ENCODE data around the gene SLIT3. TPM values are rescaled to one million over a fixed set of nuclear protein-coding genes. Genes with fewer than 3 reads are reported as not detected.

The SLIT3 gene
- total RNA-seq, 4 donors from 2014 or later: 46.3 to 89.0 (median 68.0) TPM

- no peak for DNase-seq (ENCODE audit: low spot score)
- no peak for TF ChIP-seq CTCF (IDR thresholded peaks at IDR 0.05)
- no peak for ATAC-seq (ENCODE audit: low FRiP score)
Measured at GRCh38 chr5:169244812-169245211, 56.1 kb downstream of the SLIT3 start.

GRCh38 chr5:169243651-169244422 lies 57.1 kb downstream of the SLIT3 start:
- ATAC-seq (ENCODE audit: low FRiP score) (no peak), DNase-seq (ENCODE audit: low spot score) (no peak)
- TF ChIP-seq CTCF (IDR thresholded peaks at IDR 0.05): no peak

GRCh38 chr5:169242849-169243186 lies 58.1 kb downstream of the SLIT3 start:
- DNase-seq (ENCODE audit: low spot score) (no peak), ATAC-seq (ENCODE audit: low FRiP score) (no peak)
- no peak for TF ChIP-seq CTCF (IDR thresholded peaks at IDR 0.05)

GRCh38 chr5:169242175-169242848 lies 58.6 kb downstream of the SLIT3 start:
- DNase-seq (ENCODE audit: low spot score) (no peak), ATAC-seq (ENCODE audit: low FRiP score) (no peak)
- TF ChIP-seq CTCF (IDR thresholded peaks at IDR 0.05): no peak

GRCh38 chr5:169229342-169229892 lies 71.5 kb downstream of the SLIT3 start:
- no peak for TF ChIP-seq CTCF (IDR thresholded peaks at IDR 0.05)
- peak; percentile 73 for ATAC-seq (ENCODE audit: low FRiP score)

GRCh38 chr5:169226895-169227294 lies 74.0 kb downstream of the SLIT3 start:
- DNase-seq (ENCODE audit: low spot score) (no peak), ATAC-seq (ENCODE audit: low FRiP score) (no peak)
- no peak for TF ChIP-seq CTCF (IDR thresholded peaks at IDR 0.05)

More at GRCh38 chr5:169229342-169229892, 71.5 kb downstream of the SLIT3 start:
- no peak for DNase-seq (ENCODE audit: low spot score)

Measured in omental fat pad (tissue), 4 donors.